Body of pancreas (tissue), 4 donors: Measurements from ENCODE around the gene TFDP2. TPM values are rescaled to one million over a fixed set of nuclear protein-coding genes. Genes with fewer than 3 reads are reported as not detected.

Source experiments
- ATAC-seq: fragments of 150-250 bp; one replicate; pipeline ENCODE4 v1.9.1; 2016
- DNase-seq, 4 donors: peaks; one replicate each; pipeline ENCODE4 v3.0.0-alpha.2; 2019
- H3K27ac ChIP-seq, 4 donors: fragments of 200-600 bp; sonication (generic); 1 replicate in 3 of 4; 2 replicates in 1 of 4; pipeline versions ENCODE4 v1.5.1 to v1.6.1; 2016 to 2019; ENCODE audit warnings: mild to moderate bottlenecking in 1 of 4, mixed read lengths in 1 of 4, moderate library complexity in 1 of 4
- H3K27me3 ChIP-seq, 2 donors: fragments of 200-600 bp; sonication (generic); one replicate each; pipeline ENCODE4 v1.6.0; 2016; ENCODE audit warnings: mild to moderate bottlenecking in 1 of 2
- H3K36me3 ChIP-seq, 2 donors: fragments of 200-600 bp; sonication (generic); replicated peaks in 1 of 2; 2 replicates each; pipeline ENCODE4 v1.5.1; 2016; ENCODE audit warnings: low read depth in 2 of 2; ENCODE audit not compliant: insufficient read depth in 1 of 2
- H3K4me1 ChIP-seq: fragments of 200-600 bp; sonication (generic); one replicate; pipeline ENCODE4 v1.6.0; 2016
- H3K4me3 ChIP-seq, 2 donors: fragments of 200-600 bp; sonication (generic); 1 replicate in 1 of 2; 2 replicates in 1 of 2; pipeline ENCODE4 v1.5.1; 2016 to 2019
- H3K9me3 ChIP-seq, 3 donors: fragments of 200-600 bp; sonication (generic); 1 replicate in 2 of 3; 2 replicates in 1 of 3; pipeline ENCODE4 v1.5.1; 2016
- CTCF ChIP-seq, 7 experiments: fragments of 450-650 bp in 4 of 7; fragments of 200-600 bp in 3 of 7; sonication (generic) in 3 of 7; IDR thresholded peaks; one replicate each; pipeline ENCODE4 v1.5.1; 2016 to 2019; ENCODE audit warnings: antibody characterized with exemption in 7 of 7
- POLR2A ChIP-seq, 3 donors: fragments of 450-650 bp; IDR thresholded peaks; one replicate each; pipeline ENCODE4 v1.6.1; 2016; ENCODE audit warnings: antibody characterized with exemption in 3 of 3, mild to moderate bottlenecking in 2 of 3
- WGBS, 2 donors: methylation state at CpG; one replicate each; pipeline ENCODE4 v1.1.5; 2017; 5-methylcytosine and 5-hydroxymethylcytosine counted together
- intact Hi-C: fragments of 100-400 bp; cut with DNase I; formaldehyde crosslinking; loops from one replicate; pipeline ENCODE4 v1.15.1; 2023
- total RNA-seq, 2 donors: library from RNA; depleted of rRNA; stranded (reverse); fragments of >200 nt; gene quantifications; one replicate each; pipeline ENCODE4 v1.1.0, GENCODE V29; 2016

TFDP2 gene
- total RNA-seq, 2 donors from 2014 or later = 8.9 to 21.5 TPM

GRCh38 chr3:142028243-142028777 lies 121.0 kb downstream of the TFDP2 start:
- Histone ChIP-seq H3K9me3 (no peaks in the 10 kb centered on the region), H3K4me1 (peaks cover 4% of the 10 kb centered on the region), H3K36me3 (no peaks in the 10 kb centered on the region), H3K27me3 (no peaks in the 10 kb centered on the region), H3K4me3 (peak overlapping the region; percentile 23 to 28), H3K27ac (peak overlapping the region in 2 of 4 donors; percentile 47 to 54)
- DNase-seq (peak; percentile 20 to 59 (median 45)), ATAC-seq (peak; percentile 89)
- intact Hi-C loops = no loop called here
- 2 to 5% methylated on average over 4 of the region's 4 CpGs for WGBS, 2 donors
- TF ChIP-seq POLR2A (IDR thresholded peaks at IDR 0.05) (peak in 2 of 3 donors; percentile 11 to 30), CTCF (IDR thresholded peaks at IDR 0.05) (peak in 4 of 7 experiments; percentile 37 to 44 (median 40))

GRCh38 chr3:142027735-142028134 lies 121.6 kb downstream of the TFDP2 start:
- intact Hi-C loops = no loop called here
- no peaks in the 10 kb centered on the region for H3K27me3 ChIP-seq
- H3K4me1 ChIP-seq = peaks cover 4% of the 10 kb centered on the region
- peak overlapping the region in 3 of 4 donors; percentile 6 to 54 (median 47) for H3K27ac ChIP-seq
- TF ChIP-seq CTCF (IDR thresholded peaks at IDR 0.05) = peak in 1 of 7 experiments; percentile 3
- TF ChIP-seq POLR2A (IDR thresholded peaks at IDR 0.05) = peak in 1 of 3 donors; percentile 4
- no peaks in the 10 kb centered on the region for H3K9me3 ChIP-seq
- ATAC-seq = peak; percentile 58
- 1 to 2% methylated on average over 2 of the region's 2 CpGs for WGBS, 2 donors
- H3K36me3 ChIP-seq = no peaks in the 10 kb centered on the region
- H3K4me3 ChIP-seq = peak overlapping the region; percentile 23 to 28
- DNase-seq = peak in 2 of 4 donors; percentile 25 to 50

- no peaks in the 10 kb centered on the region for H3K27me3 ChIP-seq
- WGBS, 2 donors = 13 to 14% methylated on average over 3 of the region's 3 CpGs
- ATAC-seq (no peak), DNase-seq (no peak)
- peaks cover 4% of the 10 kb centered on the region for H3K4me1 ChIP-seq
- H3K27ac ChIP-seq = peak overlapping the region in 2 of 4 donors; percentile 47 to 54
- no peaks in the 10 kb centered on the region for H3K9me3 ChIP-seq
- H3K4me3 ChIP-seq = no peak overlapping the region
- no peaks in the 10 kb centered on the region for H3K36me3 ChIP-seq
- no peak for TF ChIP-seq CTCF (IDR thresholded peaks at IDR 0.05)
- TF ChIP-seq POLR2A (IDR thresholded peaks at IDR 0.05) = no peak
- intact Hi-C loops = no loop called here
These were observed 122.0 kb downstream of the TFDP2 start for GRCh38 chr3:142027300-142027699.

- DNase-seq = no peak
- Histone ChIP-seq H3K36me3 (no peaks in the 10 kb centered on the region), H3K9me3 (no peaks in the 10 kb centered on the region), H3K4me1 (peaks cover 4% of the 10 kb centered on the region), H3K4me3 (no peak overlapping the region), H3K27me3 (no peaks in the 10 kb centered on the region), H3K27ac (no peak overlapping the region)
- 73 to 80% methylated on average over 2 of the region's 2 CpGs for WGBS, 2 donors
- no peak for ATAC-seq
- no peak for TF ChIP-seq POLR2A (IDR thresholded peaks at IDR 0.05)
- no peak for TF ChIP-seq CTCF (IDR thresholded peaks at IDR 0.05)
- intact Hi-C loops = no loop called here
These were observed 123.0 kb downstream of the TFDP2 start for GRCh38 chr3:142026333-142026732.

GRCh38 chr3:142022381-142022780 lies 127.0 kb downstream of the TFDP2 start:
- 92 to 100% methylated on average over 1 of the region's 1 CpG for WGBS, 2 donors
- TF ChIP-seq CTCF (IDR thresholded peaks at IDR 0.05) (peak in 1 of 7 experiments; percentile 11), POLR2A (IDR thresholded peaks at IDR 0.05) (no peak)
- intact Hi-C loops = no loop called here
- DNase-seq = no peak
- Histone ChIP-seq H3K27ac (no peak overlapping the region), H3K27me3 (no peaks in the 10 kb centered on the region), H3K36me3 (no peaks in the 10 kb centered on the region), H3K4me1 (peaks cover 11% of the 10 kb centered on the region), H3K9me3 (no peaks in the 10 kb centered on the region), H3K4me3 (no peak overlapping the region)
- ATAC-seq = no peak
